K562 (cell line): ENCODE measurements around the gene AGA. TPM values are rescaled to one million over a fixed set of nuclear protein-coding genes. Genes with fewer than 3 reads are reported as not detected.

Source experiments
- ATAC-seq: fragments of 200-7000 bp; cut with Tn5 transposase; 3 replicates; pipeline ENCODE4 v1.9.1; 2020; ENCODE audit warnings: moderate library complexity
- BruUV-seq: library from RNA; stranded (reverse); fragments of 400-500 nt; replicated peaks from 2 replicates; lab custom pipeline; 2021; lab: Mats Ljungman, UMichigan
- CTCF ChIA-PET: fragments of 300-600 bp; formaldehyde crosslinking; extraction: SDS; loops from one replicate; lab custom pipeline; 2021; ENCODE audit warnings: low intra/inter-chr PET ratio; lab: Yijun Ruan, JAX
- POLR2A ChIA-PET: fragments of 300-600, 350-650 bp; sonication (Branson Sonifier 250); formaldehyde crosslinking; extraction: SDS; loops from one replicate; lab custom pipeline; 2021; ENCODE audit warnings: antibody characterized with exemption, inconsistent platforms; lab: Yijun Ruan, JAX
- DNase-seq, 4 experiments: peaks; one replicate each; pipeline versions ENCODE4 v3.0.0 to v3.0.0-alpha.2; 2011 to 2018; ENCODE audit warnings: low spot score in 3 of 4, mixed read lengths in 3 of 4; ENCODE audit errors: extremely low read depth in 1 of 4
- FAIRE-seq: peaks from 2 replicates; lab custom pipeline; 2011; peaks lifted over from hg19 to GRCh38; lab: Jason Lieb, UNC
- H2AFZ ChIP-seq: 2 replicates; pipeline ENCODE4 v1.6.0; 2011; ENCODE audit warnings: low read depth, low read length, control low read depth, inconsistent platforms
- H3K27ac ChIP-seq: fragments of 200-600 bp; 3 replicates; pipeline ENCODE4 v1.8.0; 2011; ENCODE audit warnings: low read depth, mild to moderate bottlenecking, control low read depth, inconsistent platforms, low read length, moderate library complexity, mixed read lengths; ENCODE audit errors: extremely low read depth
- H3K27me3 ChIP-seq, 2 experiments: fragments of 300-600 bp in 1 of 2; 2 replicates in 1 of 2; 3 replicates in 1 of 2; pipeline versions ENCODE4 v1.6.0 to v1.8.0; 2011; ENCODE audit warnings: inconsistent platforms in 2 of 2, low read length in 2 of 2, mild to moderate bottlenecking in 1 of 2, mixed read lengths in 1 of 2, moderate library complexity in 1 of 2; ENCODE audit not compliant: control insufficient read depth in 2 of 2, insufficient read depth in 2 of 2
- H3K36me3 ChIP-seq: fragments of 300-600 bp; 3 replicates; pipeline ENCODE4 v1.8.0; 2011; ENCODE audit warnings: mild to moderate bottlenecking, low read length, inconsistent platforms; ENCODE audit not compliant: control insufficient read depth, insufficient read depth
- H3K4me1 ChIP-seq, 2 experiments: fragments of 200-600 bp in 1 of 2; replicated peaks in 1 of 2; 2 replicates in 1 of 2; 3 replicates in 1 of 2; pipeline versions ENCODE4 v1.5.1 to v1.8.0; 2011; ENCODE audit warnings: inconsistent platforms in 2 of 2, low read length in 2 of 2, mild to moderate bottlenecking in 1 of 2, mixed read lengths in 1 of 2, moderate library complexity in 1 of 2; ENCODE audit not compliant: control insufficient read depth in 2 of 2, insufficient read depth in 2 of 2
- H3K4me2 ChIP-seq: 2 replicates; pipeline ENCODE4 v1.6.1; 2011; ENCODE audit warnings: low read length, control low read depth, inconsistent platforms, mixed read lengths; ENCODE audit not compliant: insufficient read depth
- H3K4me3 ChIP-seq: fragments of 200-600 bp; sonication (generic), shearing (Covaris generic); 2 replicates; pipeline ENCODE4 v1.5.1; 2016; ENCODE audit warnings: control low read depth, inconsistent platforms
- H3K79me2 ChIP-seq: fragments of 200-600 bp; 3 replicates; pipeline ENCODE4 v1.8.0; 2011; ENCODE audit warnings: low read length, inconsistent platforms; ENCODE audit not compliant: control insufficient read depth, insufficient read depth
- H3K9ac ChIP-seq, 2 experiments: 2 replicates each; pipeline versions ENCODE4 v1.6.0 to v1.6.1; 2011; ENCODE audit warnings: low read depth in 2 of 2, low read length in 2 of 2, control low read depth in 1 of 2, inconsistent platforms in 1 of 2, mild to moderate bottlenecking in 1 of 2, mixed read lengths in 1 of 2; ENCODE audit not compliant: insufficient read depth in 1 of 2
- H3K9me1 ChIP-seq: one replicate; pipeline ENCODE4 v1.6.0; 2011; ENCODE audit warnings: inconsistent platforms, mild to moderate bottlenecking, low read length, moderate library complexity; ENCODE audit not compliant: control insufficient read depth, insufficient read depth
- H3K9me3 ChIP-seq: replicated peaks from 2 replicates; pipeline ENCODE4 v1.5.1; 2011; ENCODE audit warnings: low read depth, low read length, inconsistent platforms; ENCODE audit not compliant: control insufficient read depth, insufficient read depth
- H4K20me1 ChIP-seq: replicated peaks from 2 replicates; pipeline ENCODE4 v1.6.1; 2011; ENCODE audit warnings: low read length, inconsistent platforms, mixed read lengths; ENCODE audit not compliant: control insufficient read depth, insufficient read depth
- BRF1 ChIP-seq: IDR thresholded peaks from 3 replicates; pipeline ENCODE4 v1.6.1; 2011; ENCODE audit warnings: borderline replicate concordance, mild to moderate bottlenecking; ENCODE audit not compliant: insufficient read length; ENCODE audit errors: extremely low read depth
- GABPB2 ChIP-seq: fragments of 250-450 bp; sonication (Bioruptor Pico); conservative IDR thresholded peaks from 2 replicates; pipeline ENCODE4 v1.5.1; 2021; ENCODE audit warnings: mild to moderate bottlenecking
- GMEB1 ChIP-seq: fragments of 250-450 bp; sonication (Bioruptor Pico); IDR thresholded peaks from 2 replicates; pipeline ENCODE4 v1.4.0; 2020; ENCODE audit warnings: mild to moderate bottlenecking
- HDAC2 ChIP-seq: fragments of 450-650 bp; IDR thresholded peaks from 2 replicates; pipeline ENCODE4 v1.6.1; 2016; ENCODE audit warnings: mild to moderate bottlenecking
- HNRNPH1 ChIP-seq: fragments of 200-400 bp; formaldehyde crosslinking; optimal IDR thresholded peaks from 2 replicates; pipeline ENCODE3; 2017; ENCODE audit warnings: low read depth, mild to moderate bottlenecking, low read length, moderate library complexity
- IFI16 ChIP-seq: fragments of 250-450 bp; sonication (Bioruptor Pico); IDR thresholded peaks from 2 replicates; pipeline ENCODE4 v2.1.2; 2022; ENCODE audit warnings: mild to moderate bottlenecking, inconsistent platforms
- NEUROD1 ChIP-seq: fragments of 150-350 bp; IDR thresholded peaks from 2 replicates; pipeline ENCODE4 v1.6.1; 2014; ENCODE audit warnings: borderline replicate concordance, low read length, low read depth; ENCODE audit not compliant: partially characterized antibody
- NFATC3 ChIP-seq: fragments of 450-650 bp; IDR thresholded peaks from 2 replicates; pipeline ENCODE4 v1.6.1; 2017; ENCODE audit warnings: mild to moderate bottlenecking
- PHB2 ChIP-seq: fragments of 450-650 bp; IDR thresholded peaks from 2 replicates; pipeline ENCODE4 v1.6.1; 2017; ENCODE audit warnings: low read depth
- TSC22D4 ChIP-seq: fragments of 450-650 bp; IDR thresholded peaks from 2 replicates; pipeline ENCODE4 v1.6.1; 2016; ENCODE audit warnings: missing genetic modification characterization, missing biosample characterization, control low read depth
- ZNF143 ChIP-seq: sonication (generic); formaldehyde crosslinking; IDR thresholded peaks from 2 replicates; pipeline ENCODE4 v1.9.0; 2022; ENCODE audit warnings: mild to moderate bottlenecking, missing genetic modification reagents
- ZNF398 ChIP-seq: fragments of 250-450 bp; sonication (Bioruptor Pico); IDR thresholded peaks from 2 replicates; pipeline ENCODE4 v1.8.0; 2021; ENCODE audit warnings: moderate library complexity, mild to moderate bottlenecking, inconsistent platforms
- WGBS: fragments of 100-300 bp; shearing (Covaris generic); methylation state at CpG from one replicate; pipeline ENCODE4 v1.1.6; 2016; ENCODE audit warnings: low coverage, mixed read lengths; ENCODE audit not compliant: insufficient coverage; ENCODE audit errors: missing lambda C conversion rate; 5-methylcytosine and 5-hydroxymethylcytosine counted together
- in situ Hi-C: fragments of 300-500 bp; cut with MboI; formaldehyde crosslinking; loops from 4 replicates; pipeline ENCODE4 v1.15.0; 2018; ENCODE audit warnings: inconsistent platforms, mixed read lengths
- intact Hi-C: fragments of 100-400 bp; cut with micrococcal nuclease; formaldehyde crosslinking; loops from 2 replicates; pipeline ENCODE4 v1.14.2; 2022
- polyA plus RNA-seq, 8 experiments: library from polyadenylated mRNA; depleted of rRNA in 4 of 8; stranded (reverse) in 5 of 8; unstranded in 3 of 8; fragments of >200 nt; fragmentation: Nextera tagmentation in 2 of 8; fragmentation: Illumina TruSeq in 1 of 8; extraction: Ambion mirVana in 2 of 8; extraction: Trizol in 1 of 8; gene quantifications; 2 replicates each; pipeline versions ENCODE4 v1.2.1 to v1.2.3, GENCODE V29; 2011 to 2014; ENCODE audit warnings: inconsistent platforms in 1 of 8, missing spikeins in 1 of 8
- total RNA-seq, 7 experiments: library from RNA; depleted of rRNA in 6 of 7; stranded (reverse); fragments of >200 nt in 6 of 7; fragmentation: Illumina TruSeq in 2 of 7; extraction: Trizol in 2 of 7; gene quantifications; 2 replicates each; pipeline versions ENCODE4 v1.2.1 to v1.2.3, GENCODE V29; 2011 to 2021; ENCODE audit warnings: low replicate concordance in 1 of 7

The AGA gene
- total and polyA plus RNA-seq, 9 of the 15 experiments (the other 6 are each of a cell fraction or from before 2014, with no cell fraction given) = 8.5 to 25.0 (median 12.6) TPM

GRCh38 chr4:177483760-177484159, 41.5 kb upstream of the AGA start:
- no peak overlapping the region for H2AFZ ChIP-seq
- no peaks in the 10 kb centered on the region for H4K20me1 ChIP-seq
- ATAC-seq = no peak
- H3K9me3 ChIP-seq = no peaks in the 10 kb centered on the region
- 0% methylated on average over 3 of the region's 3 CpGs for WGBS
- no peak for FAIRE-seq
- no peaks in the 10 kb centered on the region; a peak in 1 of 5 replicates for H3K4me1 ChIP-seq
- BruUV-seq = no TSS peak
- intact Hi-C loops (no loop called here), in situ Hi-C loops (no loop called here)
- no peak overlapping the region for H3K4me3 ChIP-seq
- no peak for DNase-seq
- POLR2A ChIA-PET = interaction anchor here (1.8 kb wide), 1 partner anchor 22 kb away, joined by 4 read pairs; no protein-coding TSS in a partner anchor
- no peaks in the 10 kb centered on the region for H3K79me2 ChIP-seq
- no peaks in the 10 kb centered on the region for H3K36me3 ChIP-seq
- no peak overlapping the region for H3K4me2 ChIP-seq
- no peak overlapping the region for H3K27ac ChIP-seq
- no peaks in the 10 kb centered on the region for H3K27me3 ChIP-seq
- no peak overlapping the region for H3K9ac ChIP-seq
- TF ChIP-seq NEUROD1 (no peak), BRF1 (no peak), HNRNPH1 (no peak), NFATC3 (no peak), PHB2 (no peak), TSC22D4 (tag) (no peak)
- TF ChIP-seq, all 486 proteins: peak for 0
- no peaks in the 10 kb centered on the region for H3K9me1 ChIP-seq
- CTCF ChIA-PET = no interaction called here

GRCh38 chr4:177483271-177483670, 41.0 kb upstream of the AGA start:
- Histone ChIP-seq H2AFZ (no peak overlapping the region), H3K9me3 (no peaks in the 10 kb centered on the region), H3K4me3 (no peak overlapping the region), H3K79me2 (no peaks in the 10 kb centered on the region), H3K36me3 (no peaks in the 10 kb centered on the region), H3K9ac (no peak overlapping the region), H3K9me1 (no peaks in the 10 kb centered on the region), H3K27me3 (no peaks in the 10 kb centered on the region), H3K4me2 (no peak overlapping the region), H3K27ac (no peak overlapping the region), H4K20me1 (no peaks in the 10 kb centered on the region), H3K4me1 (no peaks in the 10 kb centered on the region; a peak in 1 of 5 replicates)
- ChIA-PET POLR2A (interaction anchor here (1.8 kb wide), 1 partner anchor 22 kb away, joined by 4 read pairs; no protein-coding TSS in a partner anchor), CTCF (no interaction called here)
- in situ Hi-C loops (no loop called here), intact Hi-C loops (no loop called here)
- no peak for ATAC-seq
- 0% methylated on average over 1 of the region's 1 CpG for WGBS
- no peak for FAIRE-seq
- DNase-seq = no peak
- BruUV-seq = no TSS peak
- no peak for TF ChIP-seq GABPB2
- TF ChIP-seq ZNF143 (CRISPR knock-in tag) = no peak
- TF ChIP-seq IFI16 = no peak
- no peak for TF ChIP-seq ZNF398 (CRISPR knock-in tag)
- no peak for TF ChIP-seq GMEB1 (CRISPR knock-in tag)
- TF ChIP-seq HDAC2 = no peak
